Measurements from ENCODE around the gene PALM3.
A peak's percentile ranks its signal among the peaks of the same experiment; 100 is the strongest.

The PALM3 gene

DNA sequence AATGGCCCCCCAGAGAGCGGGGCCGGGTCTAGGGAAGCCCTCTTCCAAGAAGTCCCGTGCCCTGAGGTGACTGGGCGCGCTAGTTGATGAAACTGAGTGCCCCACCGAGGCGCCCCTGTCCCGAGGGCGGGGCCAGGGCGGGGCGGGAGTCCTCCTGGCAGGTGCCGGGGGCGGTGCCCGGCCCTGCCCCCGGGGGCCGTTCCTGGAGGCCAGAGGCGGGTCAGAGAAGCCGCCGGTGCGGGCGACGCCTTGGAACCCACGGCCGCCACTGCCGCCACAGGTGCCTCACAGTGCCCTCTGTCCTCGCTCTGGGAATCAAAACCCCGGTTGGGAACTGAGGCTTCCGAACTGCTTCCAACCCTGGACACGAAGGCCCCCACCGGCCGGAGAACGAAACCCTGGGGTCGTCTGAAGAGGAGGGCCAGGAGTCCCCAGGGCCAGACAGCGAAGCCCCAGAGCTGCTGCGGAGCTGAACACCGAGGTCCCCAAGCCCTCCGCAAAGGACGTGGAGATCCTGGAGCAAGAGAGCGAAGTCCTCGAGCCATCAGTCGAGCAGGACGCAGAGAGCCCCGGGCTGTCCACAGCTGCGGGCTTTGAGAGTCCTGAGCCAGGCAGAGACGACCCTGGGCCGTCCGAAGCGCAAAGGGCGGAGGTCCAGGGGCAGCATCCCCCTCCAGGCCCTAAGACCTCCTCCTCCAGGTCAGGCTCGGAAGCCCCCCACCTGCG, 10.8 kb upstream of the PALM3 start, which contains the start of gene MISP3:
MISP3 (plus strand) TSS at position 252 of the 726 bp plus-strand sequence. CDS start 524 bp downstream, outside the sequence.
- Histone ChIP-seq H3K4me3 (ENCODE audit: low read depth in 1 of 2, low read length in 2 of 2) (peak within 1 kb of the TSS; percentile 72 to 87), H3K27me3 (ENCODE audit: low read depth, low read length) (no peaks in the 10 kb centered on the region), H3K27ac (ENCODE audit: low read length) (peak within 1 kb of the TSS; percentile 70), H3K4me1 (ENCODE audit: control insufficient read depth in 1 of 2, insufficient read depth in 2 of 2, low read length in 2 of 2) (peaks cover 0 to 30% of the 10 kb centered on the region in 2 donors), H3K9me3 (ENCODE audit: control insufficient read depth in 1 of 2, low read length in 2 of 2) (no peaks in the 10 kb centered on the region), H3K36me3 (ENCODE audit: control insufficient read depth in 1 of 2, insufficient read depth in 2 of 2, low read length in 2 of 2) (no peaks in the 10 kb centered on the region)

DNA sequence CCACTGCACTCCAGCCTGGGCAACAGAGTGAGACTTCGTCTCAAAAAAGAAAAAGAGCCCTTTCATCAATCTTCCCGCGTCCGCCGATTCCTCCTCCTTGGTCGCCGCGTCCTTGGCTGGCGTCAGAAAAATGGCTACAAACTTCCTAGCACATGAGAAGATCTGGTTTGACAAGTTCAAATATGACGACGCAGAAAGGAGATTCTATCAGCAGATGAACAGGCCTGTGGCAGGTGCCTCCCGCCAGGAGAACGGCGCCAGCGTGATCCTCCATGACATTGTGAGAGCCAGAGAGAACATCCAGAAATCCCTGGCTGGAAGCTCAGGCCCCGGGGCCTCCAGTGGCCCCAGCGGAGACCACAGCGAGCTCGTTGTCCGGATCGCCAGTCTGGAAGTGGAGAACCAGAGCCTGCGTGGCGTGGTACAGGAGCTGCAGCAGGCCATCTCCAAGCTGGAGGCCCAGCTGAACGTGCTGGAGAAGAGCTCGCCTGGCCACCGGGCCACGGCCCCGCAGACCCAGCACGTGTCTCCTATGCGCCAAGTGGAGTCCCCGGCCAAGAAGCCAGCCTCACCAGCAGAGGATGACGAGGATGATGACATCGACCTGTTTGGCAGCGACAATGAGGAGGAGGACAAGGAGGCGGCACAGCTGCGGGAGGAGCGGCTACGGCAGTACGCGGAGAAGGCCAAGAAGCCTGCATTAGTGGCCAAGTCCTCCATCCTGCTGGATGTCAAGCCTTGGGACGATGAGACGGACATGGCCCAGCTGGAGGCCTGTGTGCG, 8.6 kb upstream of the PALM3 start:
- H3K4me1 ChIP-seq (ENCODE audit: control insufficient read depth in 1 of 2, insufficient read depth in 2 of 2, low read length in 2 of 2), result peaks cover 0 to 28% of the 10 kb centered on the region in 2 donors
- H3K27ac ChIP-seq (ENCODE audit: low read length), result no peak overlapping the region
- no peaks in the 10 kb centered on the region for H3K9me3 ChIP-seq (ENCODE audit: control insufficient read depth in 1 of 2, low read length in 2 of 2)
- H3K27me3 ChIP-seq (ENCODE audit: low read depth, low read length), result no peaks in the 10 kb centered on the region
- no peak overlapping the region for H3K4me3 ChIP-seq (ENCODE audit: low read depth in 1 of 2, low read length in 2 of 2)
- H3K36me3 ChIP-seq (ENCODE audit: control insufficient read depth in 1 of 2, insufficient read depth in 2 of 2, low read length in 2 of 2), result no peaks in the 10 kb centered on the region

DNA sequence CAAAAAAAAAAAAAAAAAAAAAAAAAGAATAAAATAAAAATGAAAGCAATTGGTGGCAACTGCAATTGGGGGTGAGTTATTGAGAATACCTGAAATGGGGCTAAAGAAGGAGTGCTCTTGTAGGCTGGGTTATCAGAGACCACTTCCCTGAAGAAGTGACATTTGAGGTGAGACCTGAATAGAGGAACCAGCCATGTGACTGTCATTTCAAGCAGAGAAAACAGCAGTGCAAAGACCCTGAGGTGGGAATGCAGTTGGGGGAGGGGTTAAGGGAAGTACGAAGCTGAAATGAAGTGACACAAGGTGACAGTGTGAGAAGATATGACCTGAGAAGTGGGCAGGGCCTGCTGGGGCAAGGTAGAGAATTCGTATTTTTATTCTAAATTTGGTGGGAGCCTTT, 4.3 kb upstream of the PALM3 start:
- H3K4me1 ChIP-seq (ENCODE audit: control insufficient read depth in 1 of 2, insufficient read depth in 2 of 2, low read length in 2 of 2), result no peaks in the 10 kb centered on the region
- H3K9me3 ChIP-seq (ENCODE audit: control insufficient read depth in 1 of 2, low read length in 2 of 2), result no peaks in the 10 kb centered on the region
- peaks cover 4% of the 10 kb centered on the region for H3K27me3 ChIP-seq (ENCODE audit: low read depth, low read length)
- H3K36me3 ChIP-seq (ENCODE audit: control insufficient read depth in 1 of 2, insufficient read depth in 2 of 2, low read length in 2 of 2), result no peaks in the 10 kb centered on the region
- H3K27ac ChIP-seq (ENCODE audit: low read length), result no peak overlapping the region
- H3K4me3 ChIP-seq (ENCODE audit: low read depth in 1 of 2, low read length in 2 of 2), result no peak overlapping the region

DNA sequence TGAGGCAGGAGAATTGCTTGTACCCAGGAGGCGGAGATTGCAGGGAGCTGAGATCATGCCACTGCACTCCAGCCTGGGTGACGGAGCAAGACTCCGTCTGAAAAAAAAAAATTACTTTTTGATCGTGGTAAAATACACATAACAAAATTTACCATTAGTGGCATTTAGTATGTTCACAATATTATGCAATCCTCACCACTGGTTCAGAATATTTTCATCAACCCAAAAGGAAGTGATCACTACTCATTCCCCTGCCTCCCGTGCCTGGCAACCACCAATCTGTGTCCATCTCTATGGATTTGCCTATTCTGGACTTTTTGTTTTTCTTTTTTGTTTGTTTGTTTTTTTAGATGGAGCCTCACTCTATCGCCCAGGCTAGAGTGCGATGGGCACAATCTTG, 1.2 kb upstream of the PALM3 start:
- H3K9me3 ChIP-seq (ENCODE audit: control insufficient read depth in 1 of 2, low read length in 2 of 2), result no peaks in the 10 kb centered on the region
- no peak overlapping the region for H3K27ac ChIP-seq (ENCODE audit: low read length)
- no peak overlapping the region for H3K4me3 ChIP-seq (ENCODE audit: low read depth in 1 of 2, low read length in 2 of 2)
- H3K27me3 ChIP-seq (ENCODE audit: low read depth, low read length), result peaks cover 19% of the 10 kb centered on the region
- H3K36me3 ChIP-seq (ENCODE audit: control insufficient read depth in 1 of 2, insufficient read depth in 2 of 2, low read length in 2 of 2), result no peaks in the 10 kb centered on the region
- H3K4me1 ChIP-seq (ENCODE audit: control insufficient read depth in 1 of 2, insufficient read depth in 2 of 2, low read length in 2 of 2), result peaks cover 0 to 2% of the 10 kb centered on the region in 2 donors

DNA sequence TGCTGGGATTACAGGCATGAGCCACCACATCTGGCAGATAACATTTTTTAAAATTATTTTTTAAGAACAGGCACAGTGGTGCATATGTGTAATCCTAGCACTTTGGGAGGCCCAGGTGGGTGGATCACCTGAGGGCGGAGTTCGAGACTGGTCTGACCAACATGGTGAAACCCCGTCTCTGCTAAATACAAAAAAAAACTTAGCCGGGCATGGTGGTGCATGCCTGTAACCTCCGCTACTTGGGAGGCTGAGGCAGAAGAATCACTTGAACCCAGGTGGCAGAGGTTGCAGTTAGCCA, 631 bp upstream of the PALM3 start:
- Histone ChIP-seq H3K4me1 (ENCODE audit: control insufficient read depth in 1 of 2, insufficient read depth in 2 of 2, low read length in 2 of 2) (peaks cover 0 to 7% of the 10 kb centered on the region in 2 donors), H3K9me3 (ENCODE audit: control insufficient read depth in 1 of 2, low read length in 2 of 2) (no peaks in the 10 kb centered on the region), H3K36me3 (ENCODE audit: control insufficient read depth in 1 of 2, insufficient read depth in 2 of 2, low read length in 2 of 2) (no peaks in the 10 kb centered on the region), H3K4me3 (ENCODE audit: low read depth in 1 of 2, low read length in 2 of 2) (no peak overlapping the region), H3K27ac (ENCODE audit: low read length) (no peak overlapping the region), H3K27me3 (ENCODE audit: low read depth, low read length) (peaks cover 23% of the 10 kb centered on the region)

DNA sequence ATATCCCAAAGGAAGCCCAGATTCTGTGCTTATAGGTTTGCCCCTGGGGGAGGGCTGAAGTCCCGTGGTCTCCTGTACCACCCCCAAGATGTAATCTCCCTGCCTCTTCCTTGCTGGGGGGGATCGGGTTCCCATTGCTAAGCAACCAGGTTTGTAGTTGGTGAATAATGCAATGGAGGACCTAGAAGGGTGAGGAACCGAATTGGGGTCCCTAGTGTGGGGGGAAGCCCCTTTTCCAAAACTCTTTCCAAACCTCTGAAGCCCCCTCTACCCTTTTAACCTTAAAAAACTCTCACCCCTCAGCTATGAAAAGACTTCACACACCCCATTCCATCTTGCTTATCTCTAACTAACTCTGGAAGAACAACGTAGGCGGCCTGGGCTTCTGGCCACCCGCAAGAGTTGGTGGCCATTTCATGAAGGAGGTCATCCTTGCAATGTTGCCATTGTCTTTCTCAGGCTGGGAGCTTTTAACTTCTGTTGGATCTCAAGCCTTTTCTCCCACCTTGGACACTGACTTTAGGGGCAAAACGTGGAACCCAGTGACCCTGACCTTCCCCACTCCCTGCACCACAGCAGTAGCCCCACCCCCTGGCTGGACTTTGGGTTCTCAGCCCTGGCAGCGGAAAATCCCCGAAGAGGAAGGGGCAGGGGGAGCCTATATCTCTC, 661 bp downstream of the PALM3 start:
- no peaks in the 10 kb centered on the region for H3K9me3 ChIP-seq (ENCODE audit: control insufficient read depth in 1 of 2, low read length in 2 of 2)
- H3K4me3 ChIP-seq (ENCODE audit: low read depth in 1 of 2, low read length in 2 of 2), result no peak overlapping the region
- H3K27me3 ChIP-seq (ENCODE audit: low read depth, low read length), result peaks cover 23% of the 10 kb centered on the region
- H3K36me3 ChIP-seq (ENCODE audit: control insufficient read depth in 1 of 2, insufficient read depth in 2 of 2, low read length in 2 of 2), result no peaks in the 10 kb centered on the region
- peaks cover 0 to 7% of the 10 kb centered on the region in 2 donors for H3K4me1 ChIP-seq (ENCODE audit: control insufficient read depth in 1 of 2, insufficient read depth in 2 of 2, low read length in 2 of 2)
- no peak overlapping the region for H3K27ac ChIP-seq (ENCODE audit: low read length)

DNA sequence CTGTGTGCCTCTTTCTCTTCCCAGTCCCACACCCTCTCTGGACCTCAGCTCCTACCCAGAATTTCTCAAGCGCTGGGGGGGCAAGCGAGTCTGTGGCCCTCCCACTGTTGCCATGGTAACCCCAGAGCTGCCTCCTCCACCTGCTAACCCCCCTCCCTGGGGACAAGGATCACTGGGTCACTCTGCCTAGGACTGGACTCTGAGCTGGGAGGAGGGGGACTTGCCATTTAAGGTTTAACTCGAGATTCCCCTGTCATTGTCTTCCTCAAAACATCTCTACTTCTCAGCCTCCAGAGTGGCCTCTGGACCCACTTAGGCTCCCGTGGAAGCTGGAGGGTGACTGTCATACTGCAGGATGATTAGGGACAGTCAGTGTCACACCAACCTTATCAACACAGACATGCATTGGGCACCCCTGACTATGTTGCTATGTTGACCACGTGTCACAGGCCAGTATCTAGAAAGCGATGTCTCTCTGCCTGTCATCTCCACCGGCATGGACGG, 2.2 kb downstream of the PALM3 start:
- H3K27me3 ChIP-seq (ENCODE audit: low read depth, low read length), result peaks cover 23% of the 10 kb centered on the region
- no peaks in the 10 kb centered on the region for H3K36me3 ChIP-seq (ENCODE audit: control insufficient read depth in 1 of 2, insufficient read depth in 2 of 2, low read length in 2 of 2)
- no peaks in the 10 kb centered on the region for H3K9me3 ChIP-seq (ENCODE audit: control insufficient read depth in 1 of 2, low read length in 2 of 2)
- no peak overlapping the region for H3K27ac ChIP-seq (ENCODE audit: low read length)
- peaks cover 0 to 7% of the 10 kb centered on the region in 2 donors for H3K4me1 ChIP-seq (ENCODE audit: control insufficient read depth in 1 of 2, insufficient read depth in 2 of 2, low read length in 2 of 2)
- no peak overlapping the region for H3K4me3 ChIP-seq (ENCODE audit: low read depth in 1 of 2, low read length in 2 of 2)

DNA sequence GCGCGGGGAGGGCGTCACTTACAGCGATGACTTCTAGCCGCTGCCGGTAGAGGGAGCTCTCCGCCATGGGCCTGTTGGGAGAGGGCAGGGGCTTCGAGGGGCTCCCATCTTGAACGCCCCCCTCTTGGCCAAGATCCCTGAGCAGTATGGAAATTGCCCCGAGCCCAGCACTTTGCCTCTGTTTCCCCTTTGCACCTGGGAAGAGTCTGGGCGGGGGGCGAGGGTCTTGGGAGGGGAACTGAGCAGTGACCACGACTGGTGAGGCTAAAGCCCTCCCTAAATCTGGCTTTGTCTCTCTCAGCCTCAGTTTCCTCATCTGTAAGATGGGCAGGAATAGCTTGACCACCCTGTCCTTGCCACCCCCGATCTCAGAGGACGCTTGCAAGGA, 2.8 kb downstream of the PALM3 start:
- peaks cover 0 to 7% of the 10 kb centered on the region in 2 donors for H3K4me1 ChIP-seq (ENCODE audit: control insufficient read depth in 1 of 2, insufficient read depth in 2 of 2, low read length in 2 of 2)
- H3K27me3 ChIP-seq (ENCODE audit: low read depth, low read length), result peaks cover 23% of the 10 kb centered on the region
- H3K27ac ChIP-seq (ENCODE audit: low read length), result no peak overlapping the region
- no peaks in the 10 kb centered on the region for H3K36me3 ChIP-seq (ENCODE audit: control insufficient read depth in 1 of 2, insufficient read depth in 2 of 2, low read length in 2 of 2)
- no peak overlapping the region for H3K4me3 ChIP-seq (ENCODE audit: low read depth in 1 of 2, low read length in 2 of 2)
- H3K9me3 ChIP-seq (ENCODE audit: control insufficient read depth in 1 of 2, low read length in 2 of 2), result no peaks in the 10 kb centered on the region

DNA sequence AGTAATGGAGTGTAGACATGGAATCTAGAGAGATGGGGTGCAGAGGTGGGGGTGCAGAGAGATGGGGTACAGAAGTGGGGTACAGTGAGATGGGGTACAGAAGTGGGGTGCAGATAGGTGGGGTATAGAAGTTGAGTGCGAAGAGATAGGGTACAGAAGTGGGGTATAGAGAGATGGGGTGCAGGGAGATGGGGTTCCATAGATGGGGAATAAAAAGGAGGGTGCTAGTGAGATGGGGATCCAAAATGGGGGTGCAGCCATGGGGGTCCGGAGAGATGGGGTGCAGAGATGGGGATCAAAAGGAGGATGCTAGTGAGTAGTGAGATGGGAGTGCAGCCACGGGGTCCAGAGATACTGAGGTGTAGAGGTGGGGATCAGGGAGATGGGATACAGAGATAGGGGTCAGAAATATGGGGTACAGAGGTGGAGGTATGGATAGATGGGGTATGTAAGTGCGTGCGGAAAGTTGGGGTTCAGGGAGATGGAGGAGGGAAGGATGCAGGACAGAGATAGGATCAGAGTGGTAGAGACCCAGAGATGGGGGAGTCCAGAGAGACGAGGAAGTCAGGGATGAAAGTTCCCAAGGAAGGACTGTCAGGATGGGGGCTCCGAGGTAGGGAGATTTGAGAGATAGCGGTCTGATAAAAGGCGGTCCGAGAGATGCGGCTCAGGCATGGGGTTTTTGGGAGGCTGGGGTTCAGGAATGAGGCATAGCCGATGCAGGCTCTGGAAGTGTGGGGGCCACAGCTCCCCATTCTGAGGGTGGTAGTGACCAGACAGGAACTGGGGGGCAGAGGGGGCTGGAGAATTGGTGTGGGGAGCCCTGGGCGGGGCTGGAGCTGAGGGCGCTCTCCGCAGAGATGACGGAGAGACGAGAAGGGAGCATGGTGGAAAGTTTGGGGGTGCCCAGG, 3.4 kb downstream of the PALM3 start:
- Histone ChIP-seq H3K4me1 (ENCODE audit: control insufficient read depth in 1 of 2, insufficient read depth in 2 of 2, low read length in 2 of 2) (peaks cover 0 to 7% of the 10 kb centered on the region in 2 donors), H3K27me3 (ENCODE audit: low read depth, low read length) (peaks cover 23% of the 10 kb centered on the region), H3K9me3 (ENCODE audit: control insufficient read depth in 1 of 2, low read length in 2 of 2) (peaks cover 0 to 1% of the 10 kb centered on the region in 2 donors), H3K4me3 (ENCODE audit: low read depth in 1 of 2, low read length in 2 of 2) (no peak overlapping the region), H3K36me3 (ENCODE audit: control insufficient read depth in 1 of 2, insufficient read depth in 2 of 2, low read length in 2 of 2) (no peaks in the 10 kb centered on the region), H3K27ac (ENCODE audit: low read length) (no peak overlapping the region)

DNA sequence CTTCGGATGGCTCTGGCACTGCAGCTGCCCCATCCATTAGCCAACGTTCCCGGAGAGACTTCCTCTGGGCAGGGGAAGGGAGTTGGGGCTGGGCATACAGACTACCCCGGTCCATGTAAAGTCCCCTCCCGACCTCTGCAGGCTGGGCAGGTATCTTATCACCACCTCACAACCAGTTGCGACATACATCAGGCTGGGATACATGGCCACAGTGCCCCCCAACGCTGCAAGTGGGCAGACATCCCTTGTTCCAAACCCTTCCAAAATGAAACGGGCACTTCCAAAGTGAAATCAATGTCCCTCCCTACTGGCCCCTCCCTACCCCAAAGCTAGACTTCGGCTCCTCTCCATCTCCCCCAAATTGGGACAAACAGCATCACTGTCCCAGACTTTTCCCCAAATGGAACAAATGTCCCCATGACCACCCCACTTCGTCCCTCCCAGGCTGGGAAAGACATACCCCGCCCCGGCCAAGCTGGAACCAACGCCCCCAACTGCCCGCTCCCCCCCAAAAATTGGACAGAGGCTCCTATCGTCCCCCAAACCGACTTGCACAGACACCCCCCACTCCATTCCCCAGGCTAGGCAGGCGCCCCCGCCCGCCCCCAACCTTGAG, 5.0 kb downstream of the PALM3 start:
- Histone ChIP-seq H3K4me3 (ENCODE audit: low read depth in 1 of 2, low read length in 2 of 2) (peak overlapping the region in 1 of 2 donors; percentile 52), H3K9me3 (ENCODE audit: control insufficient read depth in 1 of 2, low read length in 2 of 2) (peaks cover 0 to 5% of the 10 kb centered on the region in 2 donors), H3K27ac (ENCODE audit: low read length) (no peak overlapping the region), H3K27me3 (ENCODE audit: low read depth, low read length) (peaks cover 23% of the 10 kb centered on the region), H3K4me1 (ENCODE audit: control insufficient read depth in 1 of 2, insufficient read depth in 2 of 2, low read length in 2 of 2) (peaks cover 0 to 7% of the 10 kb centered on the region in 2 donors), H3K36me3 (ENCODE audit: control insufficient read depth in 1 of 2, insufficient read depth in 2 of 2, low read length in 2 of 2) (no peaks in the 10 kb centered on the region)
